ENCODE data around the gene TCEA3.

Gene TCEA3

GRCh38 chr1:23470282-23471070, 45.9 kb upstream of the TCEA3 start:
- TF ChIP-seq FOXP2 (optimal IDR thresholded peaks at IDR 0.05; ENCODE audit: borderline replicate concordance, extremely low read depth, extremely low read length, insufficient read depth) (no peak), TAF1 (IDR thresholded peaks at IDR 0.05; ENCODE audit: borderline replicate concordance, insufficient read depth, low read length) (no peak), POLR2AphosphoS5 (IDR thresholded peaks at IDR 0.05; ENCODE audit: low read depth, low read length) (no peak), SIN3A (IDR thresholded peaks at IDR 0.05; ENCODE audit: borderline replicate concordance, insufficient read depth, low read length) (no peak), REST (IDR thresholded peaks at IDR 0.05; ENCODE audit: insufficient read depth in 1 of 2, low read depth in 2 of 2, low read length in 2 of 2) (no peak)

GRCh38 chr1:23469372-23469982, 44.9 kb upstream of the TCEA3 start:
- TF ChIP-seq SIN3A (IDR thresholded peaks at IDR 0.05; ENCODE audit: borderline replicate concordance, insufficient read depth, low read length), result no peak
- TF ChIP-seq TAF1 (IDR thresholded peaks at IDR 0.05; ENCODE audit: borderline replicate concordance, insufficient read depth, low read length), result no peak
- no peak for TF ChIP-seq REST (IDR thresholded peaks at IDR 0.05; ENCODE audit: insufficient read depth in 1 of 2, low read depth in 2 of 2, low read length in 2 of 2)
- TF ChIP-seq FOXP2 (optimal IDR thresholded peaks at IDR 0.05; ENCODE audit: borderline replicate concordance, extremely low read depth, extremely low read length, insufficient read depth), result no peak
- no peak for TF ChIP-seq POLR2AphosphoS5 (IDR thresholded peaks at IDR 0.05; ENCODE audit: low read depth, low read length)

GRCh38 chr1:23466423-23466989, 42.0 kb upstream of the TCEA3 start:
- TF ChIP-seq FOXP2 (optimal IDR thresholded peaks at IDR 0.05; ENCODE audit: borderline replicate concordance, extremely low read depth, extremely low read length, insufficient read depth) (no peak), SIN3A (IDR thresholded peaks at IDR 0.05; ENCODE audit: borderline replicate concordance, insufficient read depth, low read length) (no peak), POLR2AphosphoS5 (IDR thresholded peaks at IDR 0.05; ENCODE audit: low read depth, low read length) (no peak), TAF1 (IDR thresholded peaks at IDR 0.05; ENCODE audit: borderline replicate concordance, insufficient read depth, low read length) (no peak), REST (IDR thresholded peaks at IDR 0.05; ENCODE audit: insufficient read depth in 1 of 2, low read depth in 2 of 2, low read length in 2 of 2) (no peak)

GRCh38 chr1:23463286-23463685, 38.7 kb upstream of the TCEA3 start:
- TF ChIP-seq TAF1 (IDR thresholded peaks at IDR 0.05; ENCODE audit: borderline replicate concordance, insufficient read depth, low read length), result no peak
- no peak for TF ChIP-seq FOXP2 (optimal IDR thresholded peaks at IDR 0.05; ENCODE audit: borderline replicate concordance, extremely low read depth, extremely low read length, insufficient read depth)
- no peak for TF ChIP-seq POLR2AphosphoS5 (IDR thresholded peaks at IDR 0.05; ENCODE audit: low read depth, low read length)
- TF ChIP-seq SIN3A (IDR thresholded peaks at IDR 0.05; ENCODE audit: borderline replicate concordance, insufficient read depth, low read length), result no peak
- TF ChIP-seq REST (IDR thresholded peaks at IDR 0.05; ENCODE audit: insufficient read depth in 1 of 2, low read depth in 2 of 2, low read length in 2 of 2), result no peak

Data from PFSK-1 (cell line).